Skeletal muscle satellite cell (primary cell): ENCODE data around the gene FBXO3.
A peak's percentile ranks its signal among the peaks of the same experiment; 100 is the strongest.

Source experiments
- H3K27me3 ChIP-seq: 2 replicates; pipeline ENCODE4 v1.7.0; 2013; ENCODE audit warnings: low read length; ENCODE audit not compliant: control insufficient read depth, insufficient read depth
- H3K36me3 ChIP-seq: 2 replicates; pipeline ENCODE4 v1.7.0; 2013; ENCODE audit warnings: mild to moderate bottlenecking, control low read depth, low read length; ENCODE audit not compliant: insufficient read depth
- H3K4me1 ChIP-seq: 2 replicates; pipeline ENCODE4 v1.7.0; 2013; ENCODE audit warnings: low read length; ENCODE audit not compliant: control insufficient read depth, insufficient read depth
- H3K4me2 ChIP-seq: 2 replicates; pipeline ENCODE4 v1.7.0; 2013; ENCODE audit warnings: mild to moderate bottlenecking, low read length
- H3K4me3 ChIP-seq: 2 replicates; pipeline ENCODE4 v1.7.0; 2013; ENCODE audit warnings: low read length
- H3K9ac ChIP-seq: 2 replicates; pipeline ENCODE4 v1.7.0; 2013; ENCODE audit warnings: mild to moderate bottlenecking, low read depth, low read length, moderate library complexity
- H3K9me3 ChIP-seq: replicated peaks from 2 replicates; pipeline ENCODE4 v1.7.0; 2013; ENCODE audit warnings: mild to moderate bottlenecking, control low read depth, low read length

FBXO3 gene

GRCh38 chr11:33723238-33723881, 51.0 kb downstream of the FBXO3 start:
- Histone ChIP-seq H3K4me1 (peaks cover 68% of the 10 kb centered on the region), H3K9ac (peak overlapping the region; percentile 84)

GRCh38 chr11:33722590-33723234, 51.6 kb downstream of the FBXO3 start:
- Histone ChIP-seq H3K9ac (peak overlapping the region; percentile 84), H3K4me1 (peaks cover 69% of the 10 kb centered on the region), H3K4me2 (peak overlapping the region; percentile 75), H3K4me3 (peak overlapping the region; percentile 45), H3K36me3 (peaks cover 62% of the 10 kb centered on the region), H3K27me3 (no peaks in the 10 kb centered on the region), H3K9me3 (no peaks in the 10 kb centered on the region)

More at GRCh38 chr11:33723238-33723881, 51.0 kb downstream of the FBXO3 start:
- Histone ChIP-seq H3K4me3 (peak overlapping the region; percentile 31), H3K4me2 (peak overlapping the region; percentile 75), H3K9me3 (no peaks in the 10 kb centered on the region), H3K36me3 (peaks cover 58% of the 10 kb centered on the region), H3K27me3 (no peaks in the 10 kb centered on the region)

DNA sequence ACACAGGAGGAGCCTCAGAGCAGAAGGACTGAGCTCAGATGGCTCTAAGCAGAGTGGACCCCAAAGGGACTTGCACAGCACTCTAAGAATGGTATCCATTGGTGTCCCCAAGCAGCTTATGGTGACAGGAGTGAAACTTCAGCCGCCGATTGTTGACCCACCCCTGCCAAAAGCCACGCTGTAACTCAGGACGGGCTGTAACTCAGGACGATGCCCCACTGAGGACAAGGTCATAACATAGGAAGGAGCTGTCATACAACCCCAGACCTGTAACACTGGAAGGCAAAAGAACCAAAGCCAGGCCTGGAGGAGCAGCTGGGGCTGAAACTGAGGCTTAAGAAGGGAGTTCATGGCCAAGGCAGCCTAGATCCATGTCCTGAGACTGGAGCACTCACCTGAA, 52.3 kb downstream of the FBXO3 start:
- peak overlapping the region; percentile 84 for H3K9ac ChIP-seq
- H3K4me1 ChIP-seq, result peaks cover 76% of the 10 kb centered on the region
- peak overlapping the region; percentile 45 for H3K4me3 ChIP-seq
- H3K4me2 ChIP-seq, result peak overlapping the region; percentile 75
- peaks cover 69% of the 10 kb centered on the region for H3K36me3 ChIP-seq
- H3K9me3 ChIP-seq, result no peaks in the 10 kb centered on the region
- no peaks in the 10 kb centered on the region for H3K27me3 ChIP-seq

DNA sequence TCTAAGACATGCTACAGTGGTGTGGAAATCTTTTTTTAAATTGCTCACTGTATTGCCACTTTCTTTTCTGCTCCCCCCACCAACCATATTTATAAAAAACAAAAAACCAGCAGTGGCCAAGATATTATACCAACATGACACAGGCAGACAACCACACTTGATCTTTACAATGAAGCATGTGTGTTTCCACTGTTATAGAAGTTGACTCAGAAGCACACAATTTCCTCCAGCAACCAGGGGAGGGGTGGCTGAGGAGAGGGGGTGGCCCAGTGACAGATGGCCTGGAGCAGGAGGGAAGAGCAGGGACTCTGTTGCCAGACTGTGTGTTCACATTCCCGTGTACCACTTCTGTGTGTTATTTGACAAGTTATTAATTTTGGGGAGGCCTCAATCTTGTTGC, 52.9 kb downstream of the FBXO3 start:
- Histone ChIP-seq H3K4me2 (peak overlapping the region; percentile 75), H3K27me3 (no peaks in the 10 kb centered on the region), H3K36me3 (peaks cover 75% of the 10 kb centered on the region), H3K4me1 (peaks cover 82% of the 10 kb centered on the region), H3K9ac (peak overlapping the region; percentile 84), H3K4me3 (peak overlapping the region; percentile 45), H3K9me3 (no peaks in the 10 kb centered on the region)

GRCh38 chr11:33719587-33719986, 54.7 kb downstream of the FBXO3 start:
- no peaks in the 10 kb centered on the region for H3K27me3 ChIP-seq
- peaks cover 79% of the 10 kb centered on the region for H3K4me1 ChIP-seq
- peaks cover 79% of the 10 kb centered on the region for H3K36me3 ChIP-seq
- H3K4me2 ChIP-seq, result no peak overlapping the region
- no peak overlapping the region for H3K9ac ChIP-seq
- no peak overlapping the region for H3K4me3 ChIP-seq
- no peaks in the 10 kb centered on the region for H3K9me3 ChIP-seq

GRCh38 chr11:33718440-33718839, 55.9 kb downstream of the FBXO3 start:
- H3K4me3 ChIP-seq, result no peak overlapping the region
- no peak overlapping the region for H3K4me2 ChIP-seq
- peaks cover 86% of the 10 kb centered on the region for H3K36me3 ChIP-seq
- H3K9ac ChIP-seq, result peak overlapping the region; percentile 32
- H3K27me3 ChIP-seq, result no peaks in the 10 kb centered on the region
- H3K9me3 ChIP-seq, result no peaks in the 10 kb centered on the region
- H3K4me1 ChIP-seq, result peaks cover 67% of the 10 kb centered on the region

DNA sequence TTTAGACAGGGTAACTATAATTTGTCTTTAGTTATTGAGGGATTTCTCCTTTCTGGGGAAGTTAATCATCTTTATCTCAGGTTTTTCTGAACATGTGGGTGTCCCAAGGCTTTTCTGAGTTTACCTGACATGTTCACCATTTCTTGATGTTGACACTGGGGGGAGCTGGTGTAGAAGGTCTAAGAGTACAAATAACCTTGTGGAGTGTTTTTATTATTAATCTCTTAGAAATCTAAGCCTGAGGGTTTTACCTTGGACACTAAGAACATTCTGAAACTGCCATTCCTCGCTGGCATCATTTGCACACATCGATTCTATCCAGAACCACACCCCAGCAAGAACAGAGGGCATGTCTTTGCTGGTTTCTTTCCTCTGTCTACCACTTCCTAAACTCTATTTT, 58.1 kb downstream of the FBXO3 start:
- Histone ChIP-seq H3K27me3 (no peaks in the 10 kb centered on the region), H3K4me1 (peaks cover 52% of the 10 kb centered on the region), H3K4me3 (no peak overlapping the region), H3K4me2 (no peak overlapping the region), H3K9me3 (no peaks in the 10 kb centered on the region), H3K9ac (peak overlapping the region; percentile 6), H3K36me3 (peaks cover 92% of the 10 kb centered on the region)

DNA sequence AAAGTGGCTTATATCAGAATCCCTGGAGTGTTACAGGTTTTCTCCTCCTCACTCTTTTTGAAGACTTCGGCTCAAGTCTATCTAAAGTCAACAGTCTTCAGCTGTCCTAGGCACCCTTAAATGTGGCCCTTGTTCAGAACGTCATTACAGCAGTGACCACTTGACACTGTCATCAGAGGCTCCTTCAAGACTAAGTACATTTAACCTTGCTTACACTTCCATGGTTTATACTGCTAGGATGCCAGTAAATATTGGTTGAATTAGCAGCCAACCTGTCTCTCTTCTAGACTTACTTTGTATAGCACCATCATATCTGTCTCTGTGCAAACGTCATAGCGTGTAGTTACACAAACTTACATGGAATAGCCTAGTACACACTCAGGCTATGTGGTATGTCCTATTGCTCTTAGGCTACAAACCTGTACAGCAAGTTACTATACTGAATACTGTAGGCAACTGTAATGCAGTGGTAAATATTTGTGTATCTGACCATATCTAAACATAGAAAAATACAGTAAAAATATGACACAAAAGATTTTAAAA, 60.4 kb downstream of the FBXO3 start:
- Histone ChIP-seq H3K9me3 (no peaks in the 10 kb centered on the region), H3K4me1 (peaks cover 53% of the 10 kb centered on the region), H3K9ac (no peak overlapping the region), H3K36me3 (peaks cover 93% of the 10 kb centered on the region), H3K27me3 (no peaks in the 10 kb centered on the region), H3K4me2 (no peak overlapping the region), H3K4me3 (no peak overlapping the region)

GRCh38 chr11:33713151-33713855, 61.0 kb downstream of the FBXO3 start:
- Histone ChIP-seq H3K4me2 (no peak overlapping the region), H3K27me3 (no peaks in the 10 kb centered on the region), H3K36me3 (peaks cover 93% of the 10 kb centered on the region), H3K9ac (peak overlapping the region; percentile 33), H3K9me3 (no peaks in the 10 kb centered on the region), H3K4me3 (no peak overlapping the region), H3K4me1 (peaks cover 53% of the 10 kb centered on the region)

DNA sequence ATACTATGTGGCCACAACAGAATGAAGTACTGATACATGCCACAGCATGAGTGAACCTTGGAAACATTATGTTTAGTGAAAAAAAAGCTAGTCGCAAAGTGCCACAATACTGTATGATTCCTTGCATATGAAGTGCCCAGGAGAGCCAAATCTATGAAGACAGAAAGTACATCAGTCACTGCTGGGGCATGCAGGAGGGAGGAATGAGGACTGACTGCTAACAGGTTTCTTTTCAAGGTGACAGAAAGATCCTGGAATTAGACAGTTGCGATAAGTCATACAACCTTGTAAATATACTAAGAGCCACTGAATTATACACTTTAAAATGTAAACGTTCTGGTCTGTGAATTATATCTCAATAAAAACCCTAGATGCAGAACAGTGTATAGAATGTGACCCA, 61.9 kb downstream of the FBXO3 start:
- Histone ChIP-seq H3K36me3 (peaks cover 92% of the 10 kb centered on the region), H3K4me2 (no peak overlapping the region), H3K27me3 (no peaks in the 10 kb centered on the region), H3K4me1 (peaks cover 58% of the 10 kb centered on the region), H3K9ac (no peak overlapping the region), H3K9me3 (no peaks in the 10 kb centered on the region), H3K4me3 (no peak overlapping the region)

GRCh38 chr11:33709466-33709865, 64.9 kb downstream of the FBXO3 start:
- no peaks in the 10 kb centered on the region for H3K27me3 ChIP-seq
- peaks cover 96% of the 10 kb centered on the region for H3K36me3 ChIP-seq
- H3K4me3 ChIP-seq, result no peak overlapping the region
- no peak overlapping the region for H3K4me2 ChIP-seq
- peaks cover 69% of the 10 kb centered on the region for H3K4me1 ChIP-seq
- H3K9ac ChIP-seq, result no peak overlapping the region
- H3K9me3 ChIP-seq, result no peaks in the 10 kb centered on the region
